ENCODE data around the gene ALDH18A1.

Gene ALDH18A1

DNA sequence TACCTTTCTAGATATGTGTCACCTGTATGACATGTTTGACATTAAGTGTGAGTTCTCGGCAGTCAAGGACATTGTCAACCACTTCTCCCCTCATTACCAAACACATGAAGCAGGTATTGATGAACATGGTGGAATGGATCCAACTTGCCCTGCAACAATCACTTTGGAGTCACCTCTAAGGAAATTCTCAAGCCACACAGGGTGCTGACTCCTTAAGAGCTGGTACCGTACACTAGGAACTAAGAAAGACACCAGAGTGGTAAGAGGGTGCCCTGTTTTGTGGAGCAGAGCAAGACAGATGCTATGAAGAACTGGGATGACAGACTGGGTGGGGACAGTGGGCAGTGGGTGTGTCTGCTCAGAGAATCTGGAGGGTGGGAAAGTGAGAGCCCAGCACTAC, 77.9 kb downstream of the ALDH18A1 start:
- DNase-seq (ENCODE audit: low read depth), result no peak

DNA sequence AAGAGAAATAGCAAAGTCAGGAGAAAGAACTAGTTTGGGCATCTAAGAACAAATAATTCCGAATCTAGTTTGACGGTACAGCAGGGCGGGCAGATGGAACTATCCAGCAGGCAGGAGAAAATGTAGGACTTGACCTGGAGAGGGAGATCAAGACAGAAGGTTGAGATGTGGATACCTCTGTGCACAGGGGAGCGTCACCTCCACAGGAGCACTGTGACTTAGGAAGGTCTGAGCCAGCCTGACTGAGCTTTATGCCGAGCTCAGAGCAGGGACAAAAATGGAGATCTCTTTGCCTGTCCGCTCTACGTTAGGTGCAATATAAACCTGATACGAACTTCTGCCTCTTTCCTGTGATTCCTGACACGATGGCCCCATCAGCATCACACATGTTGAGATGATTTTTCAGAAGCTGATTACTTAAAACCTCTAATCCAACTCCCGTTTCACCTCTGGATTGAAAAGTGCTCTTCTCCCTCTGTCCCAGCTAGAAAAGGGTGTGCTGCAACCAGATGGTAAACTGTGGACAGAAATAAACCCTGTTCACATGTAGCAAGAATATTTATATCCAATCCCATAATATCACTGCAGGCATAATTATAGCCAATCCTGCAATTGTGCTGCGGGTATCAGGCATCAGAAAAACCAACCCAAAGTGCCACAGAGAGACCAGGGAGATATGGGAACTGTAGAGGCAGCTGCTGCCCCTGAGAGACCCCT, 81.7 kb downstream of the ALDH18A1 start:
- no peak for DNase-seq (ENCODE audit: low read depth)

DNA sequence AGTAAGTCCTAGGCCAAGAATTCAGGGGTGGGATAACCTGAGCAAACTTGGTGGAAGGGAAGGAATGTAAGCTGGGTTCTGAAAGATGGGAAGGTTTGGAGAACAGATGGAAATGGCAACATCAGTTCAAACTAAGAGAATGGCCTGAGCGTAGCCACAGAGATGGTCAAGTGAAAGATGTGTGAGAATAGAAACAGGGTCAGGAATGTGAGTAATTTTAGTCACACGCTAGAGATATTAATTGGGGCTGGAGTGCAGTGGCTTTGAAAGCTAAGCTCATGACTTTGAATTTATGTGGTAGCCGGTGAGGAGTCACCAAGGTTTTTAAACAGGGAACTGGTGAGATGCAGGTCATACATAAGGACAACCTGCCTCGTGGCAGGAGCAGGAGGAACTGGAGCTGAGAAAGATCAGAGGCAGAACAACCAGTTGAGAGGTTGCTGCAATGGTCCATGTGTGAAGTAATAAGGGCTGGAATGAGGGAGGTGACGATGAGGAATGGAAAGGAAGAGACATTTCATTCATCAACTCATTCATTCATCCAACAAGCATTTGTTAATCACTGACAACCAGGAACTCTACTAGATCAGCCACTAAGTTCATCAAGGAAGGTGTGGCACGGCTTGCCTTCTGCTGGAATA, 82.4 kb downstream of the ALDH18A1 start:
- no peak for DNase-seq (ENCODE audit: low read depth)

DNA sequence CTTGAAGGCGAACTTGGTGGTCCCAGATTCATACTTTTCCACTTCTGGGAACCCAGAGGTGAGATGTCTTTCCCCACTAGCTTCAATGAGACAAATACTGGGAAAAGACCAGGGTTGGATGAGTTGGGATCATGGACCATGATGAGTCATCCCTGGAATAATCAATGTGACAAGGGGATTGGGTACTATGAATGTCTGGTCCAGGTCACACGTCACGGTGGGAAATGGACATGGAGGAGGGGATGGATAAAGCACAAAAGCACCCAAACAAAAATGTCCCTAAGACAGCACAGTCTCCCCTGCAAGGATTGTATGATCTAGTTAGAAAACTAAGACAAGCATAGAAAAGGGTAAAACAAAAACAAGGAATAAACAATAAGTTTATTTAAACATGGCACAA, 83.0 kb downstream of the ALDH18A1 start:
- DNase-seq (ENCODE audit: low read depth), result no peak

GRCh38 chr10:95572131-95572820, 84.2 kb downstream of the ALDH18A1 start:
- DNase-seq (ENCODE audit: low read depth), result no peak

DNA sequence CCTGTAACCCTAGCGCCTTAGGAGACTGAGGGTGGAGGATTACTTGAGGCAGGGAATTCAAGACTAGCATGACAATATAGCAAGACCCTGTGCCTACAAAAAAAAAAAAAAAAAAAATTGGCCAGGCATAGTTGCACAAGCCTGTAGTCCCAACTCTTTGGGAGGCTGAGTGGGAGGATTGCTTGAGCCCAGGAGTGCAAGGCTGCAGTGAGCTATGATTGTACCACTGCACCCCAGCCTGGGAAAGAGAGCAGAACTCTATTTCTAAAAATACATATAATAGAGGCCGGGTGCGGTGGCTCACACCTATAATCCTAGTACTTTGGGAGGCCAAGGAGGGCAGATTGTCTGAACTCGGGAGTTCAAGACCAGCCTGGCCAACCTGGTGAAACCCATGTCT, 85.1 kb downstream of the ALDH18A1 start:
- no peak for DNase-seq (ENCODE audit: low read depth)

- no peak for DNase-seq (ENCODE audit: low read depth)
These were observed 87.1 kb downstream of the ALDH18A1 start for GRCh38 chr10:95569368-95569767.

DNA sequence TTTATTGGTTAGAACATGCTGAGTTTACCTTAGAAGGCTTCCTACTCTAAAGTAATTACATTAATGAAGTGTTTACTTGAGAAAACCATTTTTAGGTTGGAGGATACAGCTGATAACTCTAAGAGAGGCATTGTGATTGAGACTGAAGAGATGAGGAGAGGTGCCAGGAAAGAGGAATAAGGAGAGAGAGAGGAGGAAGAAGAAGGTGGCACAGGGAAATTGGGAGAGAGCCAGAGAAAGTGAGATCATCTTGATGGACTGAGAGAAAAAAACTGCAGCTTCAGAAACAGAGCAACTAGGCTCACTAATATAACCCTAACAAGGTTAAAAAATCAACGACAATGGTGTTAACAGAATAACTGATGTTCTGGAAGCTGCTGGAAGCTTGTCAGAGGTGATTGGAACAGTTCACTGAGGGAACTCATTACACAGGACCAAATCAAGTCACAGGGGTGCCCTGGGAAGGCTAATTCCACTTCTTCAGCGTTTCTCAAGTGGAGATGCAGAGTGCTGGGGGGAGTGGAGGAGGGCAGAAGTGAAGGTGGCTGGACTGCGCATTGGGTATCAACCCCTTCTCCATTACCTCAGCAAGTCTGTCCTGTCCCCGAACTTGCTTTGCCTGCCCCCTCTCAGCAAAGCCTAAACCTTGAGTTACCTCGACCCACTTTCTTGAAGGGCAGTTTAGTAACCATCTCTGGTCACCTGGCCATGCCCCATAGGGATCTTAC, 88.4 kb downstream of the ALDH18A1 start:
- DNase-seq (ENCODE audit: low read depth), result no peak

- DNase-seq (ENCODE audit: low read depth), result no peak
These were observed 90.4 kb downstream of the ALDH18A1 start for GRCh38 chr10:95566136-95566535.

- no peak for DNase-seq (ENCODE audit: low read depth)
These were observed 91.2 kb downstream of the ALDH18A1 start for GRCh38 chr10:95565336-95565735.

DNA sequence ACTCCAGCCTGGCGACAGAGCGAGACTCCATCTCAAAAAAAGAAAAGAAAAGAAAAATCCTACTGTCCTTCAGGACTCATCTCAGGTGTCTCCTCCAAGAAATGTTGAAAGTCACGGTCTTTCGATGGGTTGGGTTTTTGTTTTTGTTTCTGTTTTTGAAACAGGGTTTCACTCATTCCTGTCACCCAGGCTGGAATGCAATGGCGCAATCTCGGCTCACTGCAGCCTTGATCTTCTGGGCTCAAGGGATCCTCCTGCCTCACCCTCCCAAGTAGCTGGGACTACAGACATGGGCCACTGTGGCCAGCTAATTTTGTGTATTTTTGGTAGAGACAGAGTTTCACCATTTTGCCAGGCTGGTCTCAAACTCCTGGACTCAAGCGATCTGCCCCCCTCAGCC, 92.2 kb downstream of the ALDH18A1 start:
- no peak for DNase-seq (ENCODE audit: low read depth)

GRCh38 chr10:95562341-95562965, 94.1 kb downstream of the ALDH18A1 start:
- no peak for DNase-seq (ENCODE audit: low read depth)

DNA sequence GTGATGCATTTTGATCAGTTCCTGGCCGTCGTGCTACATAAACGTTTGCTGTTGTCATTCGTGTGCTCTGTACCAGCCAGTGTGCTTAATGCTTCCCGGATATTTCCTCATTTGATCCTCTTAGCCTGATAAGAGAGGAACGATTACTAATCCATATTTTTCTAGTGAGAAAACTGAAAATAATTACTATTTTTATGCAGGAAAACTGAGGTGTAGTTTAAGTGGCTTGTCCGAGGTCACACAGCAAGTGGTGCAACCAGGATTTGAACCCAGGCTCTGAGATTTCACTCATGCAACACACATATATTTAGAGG, 94.7 kb downstream of the ALDH18A1 start:
- DNase-seq (ENCODE audit: low read depth), result no peak

- DNase-seq (ENCODE audit: low read depth), result peak; percentile 62
These were observed 95.2 kb downstream of the ALDH18A1 start, which contains the start of gene SORBS1 for GRCh38 chr10:95561177-95561863. SORBS1 (minus strand) TSS chr10:95561371; CDS start chr10:95441135, 120,236 bp downstream.

DNA sequence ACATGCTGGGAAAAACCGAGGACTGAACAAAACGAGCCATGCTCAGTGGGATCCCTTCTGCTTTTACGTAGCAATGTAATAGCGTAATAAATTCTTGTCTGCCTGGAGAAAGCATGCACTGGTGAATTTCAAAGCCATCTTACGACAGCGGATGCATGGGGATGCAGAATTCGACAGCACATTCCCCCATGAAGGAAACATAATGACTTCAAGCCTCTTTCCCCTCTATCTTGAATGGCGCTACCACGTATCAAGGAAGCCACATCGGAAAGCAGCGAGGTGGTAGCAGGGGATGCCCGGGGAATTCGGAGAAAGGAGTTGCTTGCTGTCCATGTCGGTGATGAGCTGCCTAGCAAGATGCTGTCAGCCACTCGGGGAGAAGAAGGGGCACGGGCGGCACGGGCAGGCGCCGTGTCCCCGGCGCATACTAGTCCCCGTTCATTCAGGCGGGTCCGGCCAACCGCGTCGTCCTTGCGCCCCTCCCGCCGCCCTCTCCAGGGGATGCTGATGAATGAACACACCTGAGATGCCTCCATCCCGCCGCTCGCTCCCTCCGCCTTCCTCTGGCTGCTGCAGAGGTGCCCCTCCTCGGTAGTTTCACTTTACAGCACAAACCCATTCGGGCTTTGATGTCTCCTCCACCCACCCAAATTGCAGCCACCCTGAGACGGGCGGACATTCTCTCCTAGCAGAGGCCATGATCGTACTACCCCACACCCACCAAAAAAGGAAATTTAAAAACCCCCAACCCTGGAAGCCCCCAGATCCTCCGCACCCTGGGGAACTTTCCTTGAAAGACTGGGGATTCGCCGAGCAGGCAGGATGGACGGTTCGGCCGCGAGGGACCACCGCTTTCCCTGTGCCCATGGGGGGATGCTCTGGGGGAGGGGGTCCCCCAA, 96.0 kb downstream of the ALDH18A1 start:
- peak; percentile 12 for DNase-seq (ENCODE audit: low read depth)

DNA sequence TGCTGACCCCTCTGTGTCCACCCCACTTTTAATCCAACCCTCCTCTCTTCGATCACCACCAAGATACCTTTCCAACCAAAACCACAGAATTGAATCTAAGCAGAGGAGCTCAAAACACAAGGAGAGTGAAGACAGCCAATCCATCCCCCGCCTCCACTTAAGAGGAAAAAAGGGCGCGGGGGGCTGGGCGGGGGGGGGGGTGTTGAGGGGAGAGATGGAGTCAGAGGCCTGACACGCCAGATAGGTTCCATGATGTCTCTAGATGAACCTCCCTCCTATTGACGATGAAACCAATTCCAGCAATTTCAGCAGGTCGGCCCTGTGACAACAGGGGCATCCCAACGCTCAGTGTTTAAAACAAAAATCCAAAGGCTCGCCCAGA, 96.6 kb downstream of the ALDH18A1 start:
- no peak for DNase-seq (ENCODE audit: low read depth)

DNA sequence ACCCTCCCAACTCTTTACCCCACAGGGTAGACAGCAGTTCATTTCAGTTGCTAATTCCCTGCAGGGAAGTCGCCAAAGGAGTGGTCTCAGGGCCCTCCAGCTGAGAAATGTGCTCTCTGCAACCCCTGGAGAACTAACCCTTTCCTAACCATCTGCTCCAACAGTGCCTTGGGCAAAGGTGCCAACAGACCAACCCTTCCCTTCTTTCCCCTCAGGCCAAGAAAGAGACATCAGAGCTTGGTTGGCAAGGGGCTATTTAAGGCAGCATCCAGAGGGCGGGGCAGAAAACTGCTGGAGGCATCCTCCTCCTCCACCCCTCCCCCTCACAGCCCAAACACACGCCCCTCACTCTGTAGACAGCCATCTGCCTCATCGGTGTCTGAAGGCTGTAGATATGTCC, 97.0 kb downstream of the ALDH18A1 start:
- no peak for DNase-seq (ENCODE audit: low read depth)

DNA sequence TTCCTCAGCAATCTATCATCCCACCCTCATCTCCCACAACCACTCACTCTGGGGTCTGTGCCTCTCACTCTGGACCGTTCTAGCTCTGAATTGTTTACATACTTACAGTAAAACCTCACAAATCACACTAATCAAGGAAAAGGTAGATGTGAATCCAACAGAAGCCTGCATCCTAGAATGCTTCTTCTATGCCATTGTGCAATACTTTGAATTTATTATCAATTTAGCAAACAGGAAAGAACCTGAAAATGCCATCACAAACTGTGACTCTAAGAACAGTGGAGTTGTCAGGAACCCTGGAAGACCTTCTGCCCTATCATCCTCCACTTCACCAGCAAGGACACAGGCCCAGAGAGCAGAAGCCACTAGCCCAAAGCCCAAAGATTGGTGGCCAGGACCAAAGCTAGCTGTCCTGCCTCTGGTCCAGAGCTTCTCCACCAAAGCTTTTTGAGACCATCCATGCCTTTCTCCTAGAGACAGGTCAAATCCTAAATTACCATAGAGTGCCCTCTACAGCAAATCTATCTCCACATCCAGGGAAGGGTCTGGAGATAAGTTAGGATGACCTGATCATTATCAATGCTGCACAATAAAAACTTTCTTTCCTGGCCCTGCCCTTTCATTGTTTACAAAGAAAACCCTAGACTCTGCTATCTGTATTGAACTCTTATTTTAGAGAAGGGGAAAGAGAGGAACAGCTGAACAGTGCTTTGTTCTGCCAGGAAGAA, 97.8 kb downstream of the ALDH18A1 start:
- no peak for DNase-seq (ENCODE audit: low read depth)

DNA sequence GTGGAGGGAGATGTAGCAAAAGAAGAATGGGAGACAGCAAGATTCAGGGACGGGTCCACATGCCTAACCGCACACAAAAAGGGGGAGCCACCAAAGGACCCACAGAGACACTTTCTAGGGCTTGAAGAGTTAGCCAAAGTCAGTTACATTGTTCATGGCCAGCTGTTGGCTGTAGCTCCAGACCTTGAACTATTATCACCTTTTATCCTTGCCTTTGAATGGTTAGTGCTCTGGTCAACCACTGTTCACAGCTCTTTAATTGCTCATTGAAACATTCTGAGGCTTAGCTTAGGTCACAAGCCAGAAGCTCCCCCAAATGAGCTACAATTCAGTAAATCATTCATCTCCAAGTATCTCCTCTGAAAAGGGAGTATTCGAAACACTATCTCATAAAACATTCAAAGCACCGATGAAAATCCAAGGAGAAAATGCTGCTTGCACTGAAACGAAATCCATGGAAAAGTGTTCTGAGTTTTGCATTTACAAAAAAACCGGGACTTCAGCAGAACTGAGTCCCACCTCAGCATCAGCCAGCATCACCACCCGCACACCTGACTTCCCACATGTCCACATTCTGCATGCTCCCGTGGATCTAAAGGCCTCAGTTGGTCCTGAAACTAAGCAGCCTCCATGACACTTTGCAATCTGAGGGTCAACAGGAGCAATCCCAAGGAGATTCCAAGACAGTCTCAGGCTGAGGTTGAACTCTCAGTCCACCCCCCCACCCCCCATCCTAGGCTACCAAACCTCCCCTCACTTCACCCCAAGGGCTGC, 99.3 kb downstream of the ALDH18A1 start:
- DNase-seq (ENCODE audit: low read depth), result no peak
